CD14-positive monocyte (primary cell): ENCODE data around the gene BEND7. TPM values are rescaled to one million over a fixed set of nuclear protein-coding genes. Genes with fewer than 3 reads are reported as not detected.

ENCODE experiments used
- DNase-seq, 3 donors: peaks; one replicate each; pipeline ENCODE4 v3.0.0-alpha.2; 2011 to 2022
- H2AFZ ChIP-seq: 2 replicates; pipeline ENCODE4 v1.6.0; 2012; ENCODE audit warnings: mild to moderate bottlenecking, low read depth, low read length, inconsistent platforms; ENCODE audit not compliant: insufficient read depth, poor library complexity, severe bottlenecking
- H3K27ac ChIP-seq, 2 donors: 1 replicate in 1 of 2; 2 replicates in 1 of 2; pipeline ENCODE4 v1.5.1; 2012 to 2013; ENCODE audit warnings: low read length in 2 of 2, control low read depth in 1 of 2, inconsistent platforms in 1 of 2, low read depth in 1 of 2, mild to moderate bottlenecking in 1 of 2
- H3K27me3 ChIP-seq, 2 donors: one replicate each; pipeline versions ENCODE4 v1.6.0 to v1.6.1; 2011 to 2013; ENCODE audit warnings: low read length in 2 of 2; ENCODE audit not compliant: control insufficient read depth in 2 of 2, insufficient read depth in 2 of 2
- H3K36me3 ChIP-seq, 2 donors: replicated peaks in 1 of 2; 1 replicate in 1 of 2; 2 replicates in 1 of 2; pipeline versions ENCODE4 v1.5.1 to v1.6.1; 2012 to 2013; ENCODE audit warnings: low read length in 2 of 2, control low read depth in 1 of 2, inconsistent platforms in 1 of 2, mild to moderate bottlenecking in 1 of 2; ENCODE audit not compliant: insufficient read depth in 2 of 2, control insufficient read depth in 1 of 2
- H3K4me1 ChIP-seq, 2 donors: 1 replicate in 1 of 2; 2 replicates in 1 of 2; pipeline versions ENCODE4 v1.5.1 to v1.6.1; 2012 to 2013; ENCODE audit warnings: low read length in 2 of 2, control low read depth in 1 of 2, inconsistent platforms in 1 of 2, mild to moderate bottlenecking in 1 of 2, moderate library complexity in 1 of 2; ENCODE audit not compliant: insufficient read depth in 2 of 2, control insufficient read depth in 1 of 2
- H3K4me2 ChIP-seq: replicated peaks from 2 replicates; pipeline ENCODE3; 2012; ENCODE audit warnings: low read length, moderate library complexity, mild to moderate bottlenecking; ENCODE audit not compliant: poor library complexity, severe bottlenecking; ENCODE audit errors: extremely low read depth
- H3K4me3 ChIP-seq, 3 experiments: fragments of 200-600 bp in 1 of 3; sonication (generic) in 1 of 3; replicated peaks in 1 of 3; 1 replicate in 2 of 3; 2 replicates in 1 of 3; pipeline ENCODE4 v1.5.1; 2011 to 2013; ENCODE audit warnings: low read length in 3 of 3, mild to moderate bottlenecking in 3 of 3, control low read depth in 2 of 3, low read depth in 2 of 3, inconsistent platforms in 1 of 3, moderate library complexity in 1 of 3
- H3K79me2 ChIP-seq: 2 replicates; pipeline ENCODE4 v1.6.0; 2012; ENCODE audit warnings: mild to moderate bottlenecking, control low read depth, inconsistent platforms, low read length, moderate library complexity; ENCODE audit not compliant: insufficient read depth
- H3K9ac ChIP-seq: 2 replicates; pipeline ENCODE4 v1.6.0; 2017; ENCODE audit warnings: low read length, mild to moderate bottlenecking; ENCODE audit not compliant: insufficient read depth, poor library complexity, severe bottlenecking
- H3K9me3 ChIP-seq, 2 donors: replicated peaks in 1 of 2; 1 replicate in 1 of 2; 2 replicates in 1 of 2; pipeline versions ENCODE4 v1.5.1 to v1.6.1; 2012 to 2013; ENCODE audit warnings: low read length in 2 of 2, control low read depth in 1 of 2; ENCODE audit not compliant: control insufficient read depth in 1 of 2, insufficient read depth in 1 of 2
- H4K20me1 ChIP-seq: 2 replicates; pipeline ENCODE4 v1.6.0; 2012; ENCODE audit warnings: mild to moderate bottlenecking, low read length, control low read depth, moderate library complexity; ENCODE audit not compliant: insufficient read depth
- H3K27ac Mint-ChIP-seq, 7 donors: one replicate each; pipeline ENCODE4 v1.8.0; 2020; ENCODE audit warnings: mild to moderate bottlenecking in 7 of 7, mixed read lengths in 7 of 7, moderate library complexity in 6 of 7, inconsistent platforms in 2 of 7
- H3K27me3 Mint-ChIP-seq, 3 donors: one replicate each; pipeline ENCODE4 v1.8.0; 2021 to 2022; ENCODE audit warnings: low read depth in 3 of 3, mild to moderate bottlenecking in 3 of 3, mixed read lengths in 3 of 3, moderate library complexity in 3 of 3, inconsistent platforms in 1 of 3
- H3K36me3 Mint-ChIP-seq, 2 donors: one replicate each; pipeline ENCODE4 v1.8.0; 2020; ENCODE audit warnings: mixed read lengths in 2 of 2, inconsistent platforms in 1 of 2, mild to moderate bottlenecking in 1 of 2
- H3K4me1 Mint-ChIP-seq: one replicate; pipeline ENCODE4 v1.8.0; 2020; ENCODE audit warnings: mild to moderate bottlenecking, mixed read lengths
- H3K4me3 Mint-ChIP-seq, 2 donors: one replicate each; pipeline ENCODE4 v1.8.0; 2020; ENCODE audit warnings: mild to moderate bottlenecking in 2 of 2, mixed read lengths in 2 of 2, moderate library complexity in 1 of 2
- H3K9me3 Mint-ChIP-seq, 7 donors: one replicate each; pipeline ENCODE4 v1.8.0; 2020 to 2022; ENCODE audit warnings: mixed read lengths in 7 of 7, mild to moderate bottlenecking in 6 of 7, moderate library complexity in 6 of 7, inconsistent platforms in 2 of 7
- WGBS: methylation state at CpG from one replicate; pipeline ENCODE4 v1.1.5; 2013; ENCODE audit warnings: missing lambda C conversion rate; ENCODE audit not compliant: insufficient coverage; 5-methylcytosine and 5-hydroxymethylcytosine counted together
- intact Hi-C, 2 donors: fragments of 100-400 bp; cut with micrococcal nuclease; formaldehyde crosslinking; loops; one replicate each; pipeline versions ENCODE4 v1.15.0 to v1.15.1; 2023
- polyA plus RNA-seq, 3 donors: library from polyadenylated mRNA; depleted of rRNA in 1 of 3; unstranded in 2 of 3; stranded (reverse) in 1 of 3; fragments of 300-500 nt in 2 of 3; fragments of >200 nt in 1 of 3; fragmentation: Illumina TruSeq in 2 of 3; gene quantifications; 1 replicate in 2 of 3; 2 replicates in 1 of 3; pipeline ENCODE4 v1.2.3, GENCODE V29; 2012 to 2021
- TF ChIP-seq, protein P1 (sequence below): fragments of 200-600 bp; IDR thresholded peaks from one replicate; pipeline ENCODE4 v1.8.0; 2022; ENCODE audit warnings: antibody characterized with exemption, mild to moderate bottlenecking

BEND7 gene
- polyA plus RNA-seq, 3 donors, result 0.65 TPM; not detected in 2

DNA sequence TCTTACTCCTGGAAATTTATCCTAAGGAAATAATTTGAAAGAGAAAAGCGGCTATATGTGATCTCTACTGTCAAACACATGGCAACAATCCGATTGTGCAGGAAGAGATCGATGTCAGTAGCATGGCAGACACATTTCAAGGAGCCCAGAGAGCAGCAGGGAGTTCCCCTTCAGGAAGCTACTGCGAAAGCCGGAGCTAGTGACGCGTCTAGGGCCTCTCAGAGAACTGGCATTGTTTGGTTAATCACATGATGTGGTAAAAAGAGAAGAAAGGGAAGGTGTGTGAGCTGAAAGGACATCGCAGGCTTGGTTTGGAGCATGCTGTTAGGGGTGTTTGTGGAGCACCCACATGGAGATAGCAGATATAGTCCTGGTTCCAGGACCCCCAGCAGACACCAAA is 74.9 kb downstream of the BEND7 start:
- peak overlapping the region in 3 of 7 donors; percentile 5 to 21 (median 15) for H3K27ac Mint-ChIP-seq
- TF ChIP-seq, protein P1, sequence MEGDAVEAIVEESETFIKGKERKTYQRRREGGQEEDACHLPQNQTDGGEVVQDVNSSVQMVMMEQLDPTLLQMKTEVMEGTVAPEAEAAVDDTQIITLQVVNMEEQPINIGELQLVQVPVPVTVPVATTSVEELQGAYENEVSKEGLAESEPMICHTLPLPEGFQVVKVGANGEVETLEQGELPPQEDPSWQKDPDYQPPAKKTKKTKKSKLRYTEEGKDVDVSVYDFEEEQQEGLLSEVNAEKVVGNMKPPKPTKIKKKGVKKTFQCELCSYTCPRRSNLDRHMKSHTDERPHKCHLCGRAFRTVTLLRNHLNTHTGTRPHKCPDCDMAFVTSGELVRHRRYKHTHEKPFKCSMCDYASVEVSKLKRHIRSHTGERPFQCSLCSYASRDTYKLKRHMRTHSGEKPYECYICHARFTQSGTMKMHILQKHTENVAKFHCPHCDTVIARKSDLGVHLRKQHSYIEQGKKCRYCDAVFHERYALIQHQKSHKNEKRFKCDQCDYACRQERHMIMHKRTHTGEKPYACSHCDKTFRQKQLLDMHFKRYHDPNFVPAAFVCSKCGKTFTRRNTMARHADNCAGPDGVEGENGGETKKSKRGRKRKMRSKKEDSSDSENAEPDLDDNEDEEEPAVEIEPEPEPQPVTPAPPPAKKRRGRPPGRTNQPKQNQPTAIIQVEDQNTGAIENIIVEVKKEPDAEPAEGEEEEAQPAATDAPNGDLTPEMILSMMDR, result no peak
- Histone ChIP-seq H3K27me3 (no peaks in the 10 kb centered on the region), H3K79me2 (no peaks in the 10 kb centered on the region), H3K4me1 (peaks cover 4 to 6% of the 10 kb centered on the region in 2 donors), H3K27ac (no peak overlapping the region), H3K36me3 (no peaks in the 10 kb centered on the region), H3K9me3 (no peaks in the 10 kb centered on the region), H3K9ac (no peak overlapping the region), H3K4me2 (peak overlapping the region; percentile 17), H2AFZ (no peak overlapping the region), H4K20me1 (no peaks in the 10 kb centered on the region), H3K4me3 (no peak overlapping the region)
- peaks cover 6% of the 10 kb centered on the region for H3K4me1 Mint-ChIP-seq
- 0% methylated on average over 6 of the region's 8 CpGs for WGBS
- DNase-seq, result peak; percentile 38 to 73 (median 44)
- H3K4me3 Mint-ChIP-seq, result no peak overlapping the region
- no peaks in the 10 kb centered on the region for H3K36me3 Mint-ChIP-seq
- peaks cover 0 to 4% (median 1%) of the 10 kb centered on the region in 3 donors for H3K27me3 Mint-ChIP-seq
- intact Hi-C loops, result no loop called here
- H3K9me3 Mint-ChIP-seq, result peaks cover 0 to 3% (median 0%) of the 10 kb centered on the region in 7 donors

DNA sequence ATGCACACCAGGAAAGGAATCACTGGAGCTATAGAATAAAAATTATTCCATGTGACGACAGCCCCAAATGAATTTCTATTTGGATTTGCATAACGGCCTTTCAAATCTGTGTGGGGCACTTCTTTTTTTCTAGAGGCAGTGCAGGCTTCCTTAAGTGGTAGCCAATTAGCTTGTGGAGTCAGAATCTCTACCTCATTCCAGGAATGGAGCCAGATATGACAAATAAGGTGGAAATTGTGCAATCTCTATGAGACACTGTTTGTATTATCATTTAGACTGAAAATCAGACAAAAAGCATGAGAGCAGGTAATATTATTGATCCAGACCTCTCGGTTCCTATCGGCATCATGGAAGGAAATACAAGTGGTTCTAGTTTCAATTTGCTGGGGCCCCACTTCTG is 78.7 kb downstream of the BEND7 start:
- H3K4me1 Mint-ChIP-seq, result peaks cover 6% of the 10 kb centered on the region
- 73% methylated on average over 2 of the region's 4 CpGs for WGBS

More for the DNA sequence above, 78.7 kb downstream of the BEND7 start:
- no peak overlapping the region for H3K4me3 Mint-ChIP-seq
- Histone ChIP-seq H3K27ac (no peak overlapping the region), H4K20me1 (no peaks in the 10 kb centered on the region), H3K36me3 (no peaks in the 10 kb centered on the region), H2AFZ (no peak overlapping the region), H3K27me3 (no peaks in the 10 kb centered on the region), H3K79me2 (no peaks in the 10 kb centered on the region), H3K4me3 (no peak overlapping the region), H3K4me2 (no peak overlapping the region), H3K4me1 (peaks cover 4 to 6% of the 10 kb centered on the region in 2 donors), H3K9ac (no peak overlapping the region), H3K9me3 (no peaks in the 10 kb centered on the region)
- peaks cover 0 to 1% (median 0%) of the 10 kb centered on the region in 3 donors for H3K27me3 Mint-ChIP-seq
- DNase-seq, result no peak
- no peak overlapping the region for H3K27ac Mint-ChIP-seq
- peaks cover 0 to 3% (median 0%) of the 10 kb centered on the region in 7 donors for H3K9me3 Mint-ChIP-seq
- intact Hi-C loops, result no loop called here
- no peaks in the 10 kb centered on the region for H3K36me3 Mint-ChIP-seq
- TF ChIP-seq, protein P1, result no peak
